WTC11 (cell line): Measurements from ENCODE around the gene CAMKMT.

Experiments used
- AR ChIP-seq: fragments of 250-450 bp; sonication (Bioruptor Pico); IDR thresholded peaks from 2 replicates; pipeline ENCODE4 v1.9.0; 2021; ENCODE audit warnings: mild to moderate bottlenecking
- ATF1 ChIP-seq: sonication (generic); formaldehyde crosslinking; IDR thresholded peaks from 2 replicates; pipeline ENCODE4 v1.8.1; 2023; ENCODE audit warnings: mild to moderate bottlenecking, moderate library complexity, missing genetic modification reagents
- ATF6 ChIP-seq: sonication (generic); formaldehyde crosslinking; IDR thresholded peaks from 2 replicates; pipeline ENCODE4 v1.8.1; 2023; ENCODE audit warnings: mild to moderate bottlenecking, missing genetic modification reagents
- CTCF ChIP-seq: fragments of 200-600 bp; IDR thresholded peaks from 2 replicates; pipeline ENCODE4 v1.8.0; 2022; ENCODE audit warnings: antibody characterized with exemption
- E2F5 ChIP-seq: sonication (generic); formaldehyde crosslinking; IDR thresholded peaks from 2 replicates; pipeline ENCODE4 v1.8.1; 2022; ENCODE audit warnings: mild to moderate bottlenecking, moderate library complexity, missing genetic modification reagents
- FOXP4 ChIP-seq: sonication (generic); formaldehyde crosslinking; IDR thresholded peaks from 2 replicates; pipeline ENCODE4 v1.8.0; 2022; ENCODE audit warnings: mild to moderate bottlenecking, missing genetic modification reagents
- GTF2I ChIP-seq: fragments of 250-450 bp; sonication (Bioruptor Pico); conservative IDR thresholded peaks from 2 replicates; pipeline ENCODE4 v1.4.0; 2021; ENCODE audit warnings: mild to moderate bottlenecking
- HMGXB4 ChIP-seq: sonication (generic); formaldehyde crosslinking; IDR thresholded peaks from 2 replicates; pipeline ENCODE4 v1.8.1; 2023; ENCODE audit warnings: mild to moderate bottlenecking, moderate library complexity, missing genetic modification reagents
- IRF2 ChIP-seq: sonication (generic); formaldehyde crosslinking; IDR thresholded peaks from 2 replicates; pipeline ENCODE4 v1.8.0; 2022; ENCODE audit warnings: low read depth, missing genetic modification reagents, borderline replicate concordance
- MLX ChIP-seq: sonication (generic); formaldehyde crosslinking; IDR thresholded peaks from 2 replicates; pipeline ENCODE4 v1.8.1; 2023; ENCODE audit warnings: mild to moderate bottlenecking, missing genetic modification reagents, moderate library complexity
- TCF7 ChIP-seq: sonication (generic); formaldehyde crosslinking; IDR thresholded peaks from 2 replicates; pipeline ENCODE4 v1.8.0; 2022; ENCODE audit warnings: mild to moderate bottlenecking, low read depth, missing genetic modification reagents, moderate library complexity
- ZNF138 ChIP-seq: sonication (generic); formaldehyde crosslinking; conservative IDR thresholded peaks from 2 replicates; pipeline ENCODE4 v1.8.1; 2022; ENCODE audit warnings: mild to moderate bottlenecking, moderate library complexity, missing genetic modification reagents

- TF ChIP-seq E2F5 (CRISPR knock-in tag) (no peak), TCF7 (no peak), CTCF (no peak), AR (CRISPR knock-in tag) (no peak), ATF1 (CRISPR knock-in tag) (no peak), GTF2I (CRISPR knock-in tag) (no peak), ZNF138 (CRISPR knock-in tag) (no peak), IRF2 (CRISPR knock-in tag) (no peak), ATF6 (CRISPR knock-in tag) (no peak), FOXP4 (CRISPR knock-in tag) (no peak), HMGXB4 (CRISPR knock-in tag) (no peak), MLX (CRISPR knock-in tag) (no peak)
Observed at GRCh38 chr2:44676379-44676778, 314.6 kb downstream of the CAMKMT start.
